SK-N-SH treated with all-trans-retinoic acid at 6 μM for 48 hours (cell line): ENCODE results near the gene CTU1.

Experiments
- ARNTL ChIP-seq: fragments of 450-650 bp; formaldehyde crosslinking; IDR thresholded peaks from 2 replicates; pipeline ENCODE4 v1.5.0; 2020; ENCODE audit warnings: low read depth, mild to moderate bottlenecking, moderate library complexity, borderline replicate concordance
- CREB5 ChIP-seq: fragments of 250-450 bp; sonication (Bioruptor Pico); IDR thresholded peaks from 2 replicates; pipeline ENCODE4 v1.5.1; 2020; ENCODE audit warnings: low read depth, mild to moderate bottlenecking, moderate library complexity
- CSRNP3 ChIP-seq: fragments of 250-450 bp; sonication (Bioruptor Pico); IDR thresholded peaks from 2 replicates; pipeline ENCODE4 v1.5.1; 2021; ENCODE audit warnings: mild to moderate bottlenecking, moderate library complexity
- ESRRG ChIP-seq: fragments of 250-450 bp; sonication (Bioruptor Pico); IDR thresholded peaks from 2 replicates; pipeline ENCODE4 v1.6.1; 2021; ENCODE audit warnings: mild to moderate bottlenecking
- ISL1 ChIP-seq: fragments of 250-450 bp; sonication (Bioruptor Pico); IDR thresholded peaks from 2 replicates; pipeline ENCODE4 v2.1.2; 2022; ENCODE audit warnings: mild to moderate bottlenecking, moderate library complexity
- OSR1 ChIP-seq: fragments of 250-450 bp; sonication (Bioruptor Pico); IDR thresholded peaks from 2 replicates; pipeline ENCODE4 v1.8.0; 2022; ENCODE audit warnings: moderate library complexity, mild to moderate bottlenecking, inconsistent platforms
- PATZ1 ChIP-seq: fragments of 250-450 bp; sonication (Bioruptor Pico); IDR thresholded peaks from 2 replicates; pipeline ENCODE4 v1.8.0; 2020; ENCODE audit warnings: mild to moderate bottlenecking, moderate library complexity, borderline replicate concordance
- PPARA ChIP-seq: fragments of 250-450 bp; sonication (Bioruptor Pico); IDR thresholded peaks from 2 replicates; pipeline ENCODE4 v1.5.0; 2020; ENCODE audit warnings: mild to moderate bottlenecking, borderline replicate concordance
- RARB ChIP-seq: fragments of 250-450 bp; sonication (Bioruptor Pico); IDR thresholded peaks from 2 replicates; pipeline ENCODE4 v1.8.0; 2021; ENCODE audit warnings: mild to moderate bottlenecking, moderate library complexity
- TOX ChIP-seq: fragments of 250-450 bp; sonication (Bioruptor Pico); IDR thresholded peaks from 2 replicates; pipeline ENCODE4 v1.8.0; 2021; ENCODE audit warnings: mild to moderate bottlenecking, moderate library complexity, borderline replicate concordance
- ZC3H10 ChIP-seq: fragments of 250-450 bp; sonication (Bioruptor Pico); IDR thresholded peaks from 2 replicates; pipeline ENCODE4 v1.5.1; 2021; ENCODE audit warnings: mild to moderate bottlenecking, moderate library complexity
- ZFP3 ChIP-seq: fragments of 250-450 bp; sonication (Bioruptor Pico); IDR thresholded peaks from 2 replicates; pipeline ENCODE4 v1.5.0; 2020; ENCODE audit warnings: mild to moderate bottlenecking, moderate library complexity
- ZFP30 ChIP-seq: fragments of 450-650 bp; formaldehyde crosslinking; IDR thresholded peaks from 2 replicates; pipeline ENCODE4 v1.5.0; 2022; ENCODE audit warnings: mild to moderate bottlenecking, moderate library complexity
- ZNF70 ChIP-seq: fragments of 450-650 bp; formaldehyde crosslinking; IDR thresholded peaks from 2 replicates; pipeline ENCODE4 v1.5.0; 2020; ENCODE audit warnings: mild to moderate bottlenecking, moderate library complexity

- TF ChIP-seq OSR1 = no peak
- TF ChIP-seq PATZ1 (CRISPR knock-in tag) = no peak
- TF ChIP-seq CSRNP3 (CRISPR knock-in tag) = no peak
- TF ChIP-seq ZNF70 (CRISPR knock-in tag) = no peak
- no peak for TF ChIP-seq ISL1 (CRISPR knock-in tag)
- no peak for TF ChIP-seq PPARA (CRISPR knock-in tag)
- TF ChIP-seq ZC3H10 (CRISPR knock-in tag) = no peak
- TF ChIP-seq ARNTL (CRISPR knock-in tag) = no peak
- TF ChIP-seq TOX (CRISPR knock-in tag) = no peak
- TF ChIP-seq ESRRG (CRISPR knock-in tag) = no peak
- no peak for TF ChIP-seq RARB (CRISPR knock-in tag)
- no peak for TF ChIP-seq CREB5
- TF ChIP-seq ZFP30 (CRISPR knock-in tag) = no peak
- TF ChIP-seq ZFP3 (CRISPR knock-in tag) = no peak
These were observed 37.7 kb downstream of the CTU1 start for GRCh38 chr19:51070334-51071094.
